Stimulated activated CD8-positive, alpha-beta memory T cell treated with anti-CD3 and anti-CD28 coated beads, Interleukin-4, amount 100 ng/mL, for 48 hours (primary cell): ENCODE results near the gene HCFC2.
"Not testable (repeated sequence)": the region's sequence is repeated elsewhere in the genome, so short reads cannot be mapped to it uniquely, and the experiment has no call there.

ENCODE experiments used
- DNase-seq: peaks from one replicate; pipeline ENCODE4 v3.0.0-alpha.2; 2020

Gene HCFC2

DNA sequence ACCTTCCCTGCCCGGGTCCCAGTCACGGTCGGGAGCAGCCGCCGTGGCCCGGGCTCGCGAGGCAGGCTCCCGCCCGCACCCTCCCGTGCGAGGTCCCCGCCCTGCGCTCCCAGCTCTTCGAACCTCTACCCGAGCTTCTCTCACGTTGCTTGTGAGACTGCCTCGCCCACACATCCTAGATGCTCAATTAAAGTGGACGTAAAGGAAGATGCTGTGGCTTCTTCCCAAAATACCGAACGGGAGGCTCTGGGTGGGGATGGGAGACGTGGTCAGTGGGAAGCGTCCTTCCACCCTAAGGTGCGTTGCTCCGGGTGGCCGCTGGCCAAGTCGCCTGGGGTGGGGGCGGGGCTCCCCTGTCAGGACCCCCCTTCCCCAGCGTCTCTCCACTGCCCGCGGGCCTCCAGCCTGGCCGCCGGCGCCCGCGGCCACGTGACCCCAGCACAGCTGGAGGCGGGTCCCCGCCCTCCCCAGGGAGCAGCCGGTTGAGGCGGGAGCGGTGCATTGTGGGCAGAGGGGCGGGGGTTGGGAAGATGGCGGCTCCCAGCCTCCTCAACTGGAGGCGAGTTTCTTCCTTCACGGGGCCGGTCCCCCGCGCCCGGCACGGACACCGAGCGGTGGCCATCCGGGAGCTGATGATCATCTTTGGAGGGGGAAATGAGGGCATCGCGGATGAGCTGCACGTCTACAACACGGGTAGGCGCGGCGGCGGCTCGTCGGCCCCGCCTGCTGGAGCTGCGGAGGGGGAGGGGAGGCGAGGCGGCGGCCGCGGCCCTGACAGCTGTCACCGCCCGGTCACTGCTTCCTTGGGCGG is at the start of gene HCFC2:
TSS of gene HCFC2 (plus strand) at position 501 of the 811 bp plus-strand sequence. CDS start at position 531, 30 bp downstream.
- peak; percentile 91 for DNase-seq

- not testable (repeated sequence) for DNase-seq
Measured at GRCh38 chr12:104021862-104022261, 42.5 kb upstream of the HCFC2 start.

GRCh38 chr12:104022786-104023185 is 41.5 kb upstream of the HCFC2 start:
- DNase-seq, result no peak

DNA sequence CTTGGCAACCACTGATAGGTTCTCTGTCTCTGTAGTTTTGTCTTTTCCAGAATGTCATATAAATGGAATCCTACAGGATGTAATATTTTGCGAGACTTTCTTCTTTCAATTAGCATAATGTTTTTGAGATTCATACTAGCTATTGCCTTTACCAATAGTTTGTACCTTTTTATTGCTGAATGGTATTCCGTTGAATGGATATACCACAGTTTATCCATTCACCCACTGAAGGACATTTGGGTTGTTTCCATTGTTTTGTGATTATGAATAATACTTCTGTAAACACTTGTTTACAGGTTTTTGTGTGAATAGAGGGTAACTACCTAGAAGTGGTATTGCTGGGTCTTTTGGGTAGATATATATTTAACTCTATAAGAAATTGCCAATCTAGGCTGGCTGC is 40.6 kb upstream of the HCFC2 start:
- no peak for DNase-seq

DNA sequence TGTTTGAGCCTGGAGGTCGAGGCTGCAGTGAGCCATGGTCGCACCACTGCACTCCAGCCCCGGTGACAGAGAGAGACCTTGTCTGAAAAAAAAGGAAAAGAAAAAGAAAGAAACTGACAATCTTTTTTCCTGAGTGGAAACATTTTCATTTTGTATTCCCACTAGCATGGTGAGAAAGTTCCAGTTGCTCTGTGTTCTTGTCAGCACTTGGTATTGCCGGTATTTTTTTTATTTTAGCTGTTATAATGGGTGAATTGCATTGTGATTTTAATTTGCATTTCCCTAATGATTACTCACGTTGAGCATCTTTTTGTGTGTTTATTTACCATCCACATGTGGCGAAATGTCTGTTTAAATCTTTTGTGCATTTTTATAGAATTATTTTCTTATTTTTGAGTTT is 40.0 kb upstream of the HCFC2 start:
- DNase-seq, result no peak

GRCh38 chr12:104025771-104026170 is 38.6 kb upstream of the HCFC2 start:
- DNase-seq, result no peak

GRCh38 chr12:104026841-104027599 is 37.3 kb upstream of the HCFC2 start:
- DNase-seq, result no peak

GRCh38 chr12:104030596-104030995 is 33.7 kb upstream of the HCFC2 start:
- DNase-seq, result not testable (repeated sequence)

DNA sequence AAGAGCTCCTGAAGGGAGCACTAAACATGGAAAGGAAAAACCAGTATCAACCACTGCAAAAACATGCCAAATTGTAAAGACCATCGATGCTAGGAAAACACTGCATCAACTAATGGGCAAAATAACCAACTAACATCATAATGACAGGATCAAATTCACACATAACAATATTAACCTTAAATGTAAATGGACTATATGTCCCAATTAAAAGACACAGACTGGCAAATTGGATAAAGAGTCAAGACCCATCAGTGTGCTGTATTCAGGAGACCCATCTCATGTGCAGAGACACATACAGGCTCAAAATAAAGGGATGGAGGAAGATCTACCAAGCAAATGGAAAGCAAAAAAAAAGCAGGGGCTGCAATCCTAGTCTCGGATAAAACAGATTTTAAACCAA is 28.2 kb upstream of the HCFC2 start:
- DNase-seq, result not testable (repeated sequence)

GRCh38 chr12:104039769-104040168 is 24.6 kb upstream of the HCFC2 start:
- DNase-seq, result not testable (repeated sequence)

- no peak for DNase-seq
Measured at GRCh38 chr12:104042580-104042979, 21.8 kb upstream of the HCFC2 start.

DNA sequence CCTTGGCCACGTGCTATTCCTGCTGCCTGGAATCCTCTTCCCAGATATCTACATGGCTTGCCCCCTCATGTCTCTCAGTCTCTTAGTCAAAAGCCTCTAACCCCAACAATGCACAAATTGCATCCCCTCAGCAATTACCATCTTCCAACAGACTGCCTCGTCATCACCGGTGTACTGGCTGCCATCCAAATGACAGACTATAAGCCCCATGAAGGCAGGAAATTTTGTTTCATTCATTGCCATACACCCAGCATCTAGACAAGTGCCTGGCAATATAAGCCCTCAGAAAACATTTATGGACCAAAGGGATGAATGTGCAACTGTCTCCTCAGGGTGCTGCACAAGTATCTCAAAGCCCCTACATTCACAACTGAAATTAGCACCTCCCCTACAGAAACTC is 20.2 kb upstream of the HCFC2 start:
- DNase-seq, result no peak

DNA sequence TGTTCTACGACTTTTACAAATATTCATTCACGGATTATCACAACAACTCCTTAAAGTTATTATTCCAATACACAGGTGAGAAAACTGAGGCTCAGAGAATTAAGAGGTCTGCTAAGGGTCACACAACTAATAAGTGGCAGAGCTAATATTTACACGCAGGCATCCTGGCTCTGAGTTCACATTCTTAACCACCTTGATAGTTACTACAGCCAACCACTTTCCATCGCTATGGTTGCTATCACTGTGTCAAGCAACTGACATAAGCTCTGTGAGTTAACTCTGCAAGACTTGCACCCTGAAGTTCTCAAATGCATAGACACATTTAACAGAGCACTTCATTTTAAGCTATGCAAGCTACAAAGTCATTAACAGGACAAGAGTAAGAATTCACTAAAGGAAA is 18.0 kb upstream of the HCFC2 start:
- DNase-seq, result no peak

GRCh38 chr12:104048162-104048561 is 16.2 kb upstream of the HCFC2 start:
- DNase-seq, result no peak

GRCh38 chr12:104048811-104049210 is 15.5 kb upstream of the HCFC2 start:
- no peak for DNase-seq

DNA sequence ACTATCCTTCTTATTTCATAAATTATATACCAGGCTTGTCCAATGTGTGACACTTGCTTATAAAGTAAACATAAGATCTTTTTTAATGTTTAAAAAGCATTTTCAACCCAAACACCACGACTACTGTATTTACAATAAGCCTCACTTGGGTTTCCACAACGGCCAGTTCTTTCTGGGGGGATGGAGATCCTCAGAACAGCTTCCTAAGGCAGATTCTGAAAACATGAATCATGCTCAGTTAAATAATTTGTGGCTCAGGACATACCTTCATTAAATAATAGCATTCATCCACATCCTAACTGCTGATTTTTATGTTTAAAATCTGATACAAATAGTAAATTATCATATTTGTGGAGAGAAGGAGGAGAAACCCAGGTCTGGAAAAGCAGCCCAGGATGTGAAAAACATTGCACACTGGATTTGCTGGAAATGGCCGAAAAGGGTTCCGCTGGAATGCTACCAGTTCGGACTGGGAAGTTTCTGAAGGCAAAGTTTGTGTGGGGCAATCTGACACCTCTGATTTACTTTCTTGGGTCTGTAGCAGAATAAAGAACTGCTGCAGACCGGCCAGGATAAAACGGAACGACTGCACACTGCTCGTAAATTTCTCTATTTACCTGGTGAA is 14.9 kb upstream of the HCFC2 start:
- no peak for DNase-seq

DNA sequence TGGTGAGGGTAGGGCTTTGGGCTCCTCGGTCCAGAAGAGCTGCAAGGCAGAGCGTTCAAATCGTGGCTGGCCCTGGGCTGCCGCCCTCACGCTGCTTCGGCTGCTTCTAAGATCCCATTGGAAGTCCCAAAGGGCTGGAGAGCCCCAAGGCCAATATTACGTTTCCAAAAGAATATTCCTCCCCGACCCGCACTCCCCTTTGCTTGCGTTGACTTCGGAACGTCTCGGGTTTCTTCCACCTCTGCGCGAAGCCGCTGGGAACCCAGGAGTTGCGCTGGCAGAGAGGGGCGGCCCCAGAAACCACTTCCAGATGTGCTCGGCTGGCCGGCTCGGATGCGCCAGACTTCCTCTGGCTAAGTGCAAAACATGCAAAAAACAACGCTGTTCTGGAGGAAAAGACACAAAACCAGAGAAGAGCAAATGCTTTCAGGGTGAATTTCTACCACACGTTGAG is 14.4 kb upstream of the HCFC2 start, which contains the start of gene GLT8D2:
TSS of gene GLT8D2 (minus strand) at position 285 of the 454 bp plus-strand sequence. CDS start 30,539 bp downstream, outside the sequence.
- DNase-seq, result no peak

DNA sequence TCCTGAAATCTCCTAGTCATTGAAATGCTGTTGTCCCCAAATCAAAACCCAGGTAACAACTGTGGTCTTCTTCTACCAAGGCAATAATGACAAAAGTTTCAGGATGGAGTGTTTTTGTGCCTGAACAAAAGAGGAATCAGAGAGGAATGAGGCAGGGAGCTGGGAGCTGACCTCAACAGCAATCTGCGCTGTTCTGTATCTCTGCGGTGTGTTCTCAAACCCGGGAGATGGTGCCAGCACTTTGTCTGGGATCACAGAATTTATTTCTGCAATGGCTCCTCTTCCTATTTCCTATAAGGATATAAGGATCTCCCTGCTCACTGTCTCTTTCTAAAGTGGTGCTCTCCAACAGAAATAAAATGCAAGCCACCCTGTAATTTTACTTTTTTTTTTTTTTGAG is 13.9 kb upstream of the HCFC2 start:
- no peak for DNase-seq

DNA sequence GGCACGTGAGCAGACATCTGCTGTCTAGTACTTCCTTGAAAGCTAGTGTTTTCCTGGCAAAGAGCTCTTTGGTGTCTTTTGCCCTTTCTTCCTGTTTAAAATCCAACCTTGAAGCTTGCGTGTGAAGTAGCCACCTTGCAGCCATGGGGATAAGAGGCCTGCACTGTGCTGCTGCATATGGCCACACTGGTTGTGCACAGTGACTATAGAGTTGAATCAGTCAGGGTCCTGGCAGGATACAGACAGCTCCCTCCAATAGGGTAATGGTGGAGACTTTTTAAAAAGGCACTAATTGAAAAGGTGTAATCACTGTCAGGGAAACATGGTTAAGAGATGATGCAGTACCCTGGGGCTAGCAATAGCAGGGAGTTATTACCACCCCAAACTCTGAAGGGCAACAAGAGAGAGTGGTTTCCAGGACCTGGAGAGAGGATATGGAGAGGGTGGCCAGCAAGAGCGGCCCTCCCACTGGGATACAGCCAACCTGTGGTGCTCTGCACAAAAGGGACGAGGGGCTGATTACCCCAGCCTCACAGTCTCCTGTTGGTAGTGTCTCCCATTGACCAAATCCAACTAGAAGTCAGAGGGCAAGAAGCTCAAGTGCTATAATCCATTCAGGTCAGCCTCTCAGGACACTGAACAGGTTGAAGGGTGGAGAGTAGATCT is 9.5 kb upstream of the HCFC2 start:
- no peak for DNase-seq

DNA sequence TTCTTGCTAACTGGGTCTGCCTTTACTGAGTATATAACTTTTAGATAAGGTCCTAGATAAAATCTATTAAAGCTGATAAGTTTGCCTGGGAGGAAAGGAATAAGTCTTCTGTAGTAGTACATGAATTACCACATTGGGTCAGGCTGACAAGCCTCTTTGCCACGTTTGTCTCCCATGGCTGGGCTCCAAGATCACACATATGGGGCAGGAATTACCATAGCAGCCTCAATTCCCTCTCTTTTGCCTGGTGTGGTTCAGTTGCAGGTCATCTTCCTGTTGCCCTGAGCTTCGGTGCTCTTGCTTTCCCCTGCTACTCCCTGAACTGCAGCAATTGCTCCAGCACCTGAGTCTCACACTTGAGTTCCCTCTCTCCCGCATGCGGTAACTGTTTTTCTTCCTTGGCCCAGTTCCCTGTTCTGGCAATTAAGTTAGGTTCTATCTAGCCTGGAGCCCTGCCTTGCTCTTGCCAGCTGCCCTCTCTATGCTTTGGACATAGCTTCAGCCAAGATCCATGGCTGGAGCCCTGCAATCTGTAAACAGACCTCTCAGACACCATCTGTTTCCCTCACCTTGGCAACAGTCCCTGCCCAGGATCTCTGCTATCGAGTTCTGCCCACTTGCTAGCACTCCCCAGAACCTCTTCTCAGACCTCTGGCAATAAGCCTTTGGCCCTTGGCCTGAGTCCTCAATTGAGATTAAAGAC is 8.5 kb upstream of the HCFC2 start:
- no peak for DNase-seq

DNA sequence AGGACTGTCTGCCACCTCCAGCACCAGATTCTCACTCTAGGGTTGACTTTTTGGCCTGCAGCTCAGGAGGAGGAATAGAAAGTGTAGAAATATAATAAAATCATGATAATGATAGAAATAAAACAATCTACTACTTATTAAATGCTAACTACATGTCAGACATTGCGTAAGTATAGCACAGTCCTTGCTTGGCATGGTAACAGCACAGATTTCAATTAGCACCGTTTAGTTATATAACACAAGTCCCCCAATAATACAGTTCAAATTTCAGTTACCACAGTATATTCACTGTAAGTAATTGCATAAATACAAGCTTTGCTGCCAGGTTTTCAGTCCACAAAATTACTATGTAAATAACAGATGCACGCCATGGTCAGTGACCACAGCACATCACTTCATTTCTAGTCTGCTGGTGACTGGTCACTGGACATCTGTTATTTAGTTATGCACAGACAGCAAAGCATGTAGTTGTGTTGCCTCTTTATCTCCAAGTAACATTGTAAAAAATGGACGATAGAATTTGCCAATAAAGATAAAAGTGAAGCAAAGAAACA is 7.8 kb upstream of the HCFC2 start:
- no peak for DNase-seq

DNA sequence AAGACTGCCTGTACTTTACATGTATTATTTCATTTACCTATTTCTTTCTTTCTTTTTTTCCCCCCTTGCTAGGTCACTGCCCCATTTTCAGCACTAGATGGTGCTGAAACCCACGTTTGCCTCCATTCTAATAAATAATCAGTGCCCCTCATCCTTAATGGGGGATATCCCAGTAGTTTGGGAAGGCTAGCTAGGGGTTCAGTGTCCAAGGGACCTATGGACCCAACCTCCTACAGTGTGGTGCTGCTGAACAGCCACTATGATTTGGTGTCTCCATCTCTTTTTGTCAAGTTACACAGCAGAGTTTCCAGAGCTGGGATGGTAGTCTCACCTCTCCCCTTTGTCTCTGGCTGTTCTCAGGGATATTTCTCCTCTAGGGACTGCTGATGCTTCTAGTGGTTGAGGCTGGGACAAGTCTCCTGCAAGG is 6.5 kb upstream of the HCFC2 start:
- DNase-seq, result no peak
